Fibroblast of peridontal ligament (primary cell): ENCODE results near the gene MYO9A.
"Not testable (repeated sequence)": the region's sequence is repeated elsewhere in the genome, so short reads cannot be mapped to it uniquely, and the experiment has no call there.

Experiments used
- DNase-seq: peaks from one replicate; pipeline ENCODE4 v3.0.0-alpha.2; 2010; ENCODE audit errors: extremely low read depth

MYO9A gene

GRCh38 chr15:72042865-72043264 is 75.1 kb downstream of the MYO9A start:
- no peak for DNase-seq

- no peak for DNase-seq
These were observed 75.9 kb downstream of the MYO9A start for GRCh38 chr15:72042054-72042453.

- DNase-seq: no peak
These were observed 80.6 kb downstream of the MYO9A start for GRCh38 chr15:72037321-72037720.

- no peak for DNase-seq
These were observed 82.9 kb downstream of the MYO9A start for GRCh38 chr15:72034859-72035650.

- peak; percentile 49 for DNase-seq
These were observed 83.6 kb downstream of the MYO9A start for GRCh38 chr15:72034351-72034750.

DNA sequence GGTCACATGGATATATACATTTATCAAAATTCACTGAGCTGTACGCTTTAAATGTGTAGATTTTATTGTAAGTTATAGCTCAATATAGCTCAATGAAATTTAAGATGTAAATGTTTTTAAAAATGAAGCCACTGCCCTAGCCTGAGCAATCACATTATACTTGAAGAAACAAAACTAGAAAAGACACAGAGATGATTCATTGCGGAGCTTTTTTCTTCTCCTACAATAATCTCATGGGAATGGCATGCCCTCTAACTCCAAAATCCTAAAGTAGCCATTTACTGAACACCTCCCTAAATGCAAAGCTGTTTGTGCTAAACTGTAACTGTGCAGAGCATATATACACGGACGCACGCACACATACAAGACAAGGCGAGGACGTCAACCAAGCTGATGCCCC is 84.2 kb downstream of the MYO9A start:
- peak; percentile 64 for DNase-seq

GRCh38 chr15:72033285-72033684 is 84.7 kb downstream of the MYO9A start:
- no peak for DNase-seq

DNA sequence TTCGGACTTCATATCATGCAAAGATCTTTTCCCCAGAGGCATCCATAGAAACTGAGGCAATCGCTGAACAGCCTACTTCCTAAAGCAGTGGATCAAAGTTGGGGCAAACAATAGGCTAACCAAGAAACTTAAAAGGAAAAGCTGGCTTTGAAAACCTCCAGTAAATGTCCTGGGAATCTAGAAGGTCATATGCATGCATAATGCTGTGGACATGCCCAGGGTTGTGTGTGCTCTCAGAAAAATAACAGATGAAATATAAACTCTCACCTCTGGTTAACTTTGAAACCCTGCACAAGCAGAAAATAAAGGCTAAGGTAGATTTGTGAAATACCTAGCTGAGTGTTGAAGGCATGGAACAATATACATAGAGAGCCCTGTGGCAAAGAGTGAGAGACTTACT is 96.3 kb downstream of the MYO9A start:
- DNase-seq: no peak

GRCh38 chr15:72020799-72021198 is 97.2 kb downstream of the MYO9A start:
- no peak for DNase-seq

GRCh38 chr15:72014555-72014954 is 103.4 kb downstream of the MYO9A start:
- DNase-seq: not testable (repeated sequence)

GRCh38 chr15:72013703-72014102 is 104.2 kb downstream of the MYO9A start:
- no peak for DNase-seq

- DNase-seq: no peak
These were observed 106.5 kb downstream of the MYO9A start for GRCh38 chr15:72011302-72011942.

DNA sequence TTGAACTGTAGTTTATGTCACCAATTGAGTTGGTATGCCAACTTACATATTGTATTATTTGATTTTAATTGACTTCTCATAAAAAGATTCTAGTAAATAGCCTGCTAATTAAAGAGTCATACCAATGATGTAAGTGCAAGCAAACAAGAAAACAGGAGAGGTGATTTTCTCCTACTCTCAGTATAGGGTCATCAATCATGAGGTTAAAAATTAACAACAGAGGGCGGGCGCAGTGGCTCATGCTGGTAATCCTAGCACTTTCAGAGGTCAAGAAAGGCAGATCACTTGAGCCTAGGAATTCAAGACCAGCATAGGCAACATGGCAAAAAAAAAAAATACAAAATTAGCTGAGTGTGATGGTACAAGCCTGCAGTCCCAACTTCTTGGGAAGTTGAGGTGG is 108.7 kb downstream of the MYO9A start:
- DNase-seq: no peak

GRCh38 chr15:72006382-72006781 is 111.6 kb downstream of the MYO9A start:
- DNase-seq: no peak

- no peak for DNase-seq
These were observed 112.5 kb downstream of the MYO9A start for GRCh38 chr15:72005483-72005882.

DNA sequence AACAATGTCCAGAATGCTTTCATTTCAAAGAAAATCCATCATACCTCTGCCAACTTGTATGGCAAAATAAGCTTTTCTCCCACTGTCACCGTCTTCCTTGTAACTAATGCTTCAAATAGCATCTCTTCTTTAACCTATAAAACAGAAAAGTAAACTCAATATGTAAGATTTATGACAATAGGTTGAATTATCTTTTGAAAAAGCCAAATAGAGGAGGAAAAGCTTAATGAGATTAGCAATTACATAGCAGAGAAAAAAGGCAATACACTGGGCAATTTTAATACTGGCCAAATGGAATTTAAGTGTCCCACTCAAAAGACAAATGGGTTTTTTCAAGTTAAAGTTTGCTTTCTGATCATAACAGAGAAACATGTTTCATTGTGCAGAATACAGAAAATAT is 118.1 kb downstream of the MYO9A start:
- no peak for DNase-seq

DNA sequence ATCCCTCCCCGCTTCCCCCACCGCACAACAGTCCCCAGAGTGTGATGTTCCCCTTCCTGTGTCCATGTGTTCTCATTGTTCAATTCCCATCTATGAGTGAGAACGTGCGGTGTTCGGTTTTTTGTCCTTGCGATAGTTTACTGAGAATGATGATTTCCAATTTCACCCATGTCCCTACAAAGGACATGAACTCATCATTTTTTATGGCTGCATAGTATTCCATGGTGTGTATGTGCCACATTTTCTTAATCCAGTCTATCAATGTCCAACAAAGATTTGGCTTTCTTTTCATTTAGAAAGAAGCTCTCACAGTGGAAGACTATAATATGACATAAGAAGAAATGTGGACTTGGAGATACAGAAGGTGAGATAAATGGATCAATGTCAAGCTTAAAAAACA is 119.2 kb downstream of the MYO9A start:
- DNase-seq: not testable (repeated sequence)

- DNase-seq: no peak
These were observed 120.3 kb downstream of the MYO9A start for GRCh38 chr15:71997691-71998090.

DNA sequence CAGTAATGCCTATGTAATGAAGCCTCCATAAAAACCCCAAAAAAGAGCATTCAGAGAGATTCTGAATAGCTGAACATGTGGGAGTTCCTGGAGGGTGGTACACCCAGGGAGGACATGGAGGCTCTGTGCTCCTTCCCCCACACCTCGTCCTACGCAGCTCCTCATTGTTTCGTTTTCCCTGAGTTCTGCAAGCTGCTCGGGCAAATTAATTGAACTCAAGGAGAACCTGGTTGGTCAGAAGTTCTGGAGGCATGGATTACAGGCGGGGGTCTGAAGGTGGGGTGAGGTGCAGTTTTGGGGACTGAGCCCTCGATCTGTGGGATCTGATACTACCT is 142.2 kb downstream of the MYO9A start:
- no peak for DNase-seq

- DNase-seq: no peak
These were observed 143.7 kb downstream of the MYO9A start for GRCh38 chr15:71974211-71974610.

- DNase-seq: no peak
These were observed 144.6 kb downstream of the MYO9A start for GRCh38 chr15:71973366-71973765.

- DNase-seq: no peak
These were observed 146.0 kb downstream of the MYO9A start for GRCh38 chr15:71971905-71972304.

- DNase-seq: no peak
These were observed 147.5 kb downstream of the MYO9A start for GRCh38 chr15:71970435-71970834.

DNA sequence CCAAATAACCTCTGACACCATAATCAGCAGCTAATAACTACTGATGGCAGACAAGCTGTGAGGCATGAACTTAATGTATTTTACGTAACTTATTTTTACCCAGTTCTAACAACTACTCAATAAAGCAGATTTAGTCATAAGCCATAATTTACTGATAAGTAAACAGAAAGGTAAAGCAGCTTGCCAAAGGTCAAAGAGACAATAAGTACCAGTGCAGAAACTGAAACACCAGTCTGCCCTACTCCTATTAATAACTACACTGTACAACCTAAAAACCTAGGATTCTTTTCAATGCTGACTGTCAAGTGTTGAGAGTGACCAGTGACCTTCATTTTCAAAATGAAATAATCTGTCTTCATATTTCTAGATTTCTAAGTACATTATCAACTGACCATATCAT is 155.4 kb downstream of the MYO9A start:
- no peak for DNase-seq
